ENCODE data around the gene DHTKD1. TPM values are rescaled to one million over a fixed set of nuclear protein-coding genes. Genes with fewer than 3 reads are reported as not detected.
"Not testable (repeated sequence)": the region's sequence is repeated elsewhere in the genome, so short reads cannot be mapped to it uniquely, and the experiment has no call there.

The DHTKD1 gene
- total RNA-seq, 1 experiment from 2014 or later = 8.1 TPM

DNA sequence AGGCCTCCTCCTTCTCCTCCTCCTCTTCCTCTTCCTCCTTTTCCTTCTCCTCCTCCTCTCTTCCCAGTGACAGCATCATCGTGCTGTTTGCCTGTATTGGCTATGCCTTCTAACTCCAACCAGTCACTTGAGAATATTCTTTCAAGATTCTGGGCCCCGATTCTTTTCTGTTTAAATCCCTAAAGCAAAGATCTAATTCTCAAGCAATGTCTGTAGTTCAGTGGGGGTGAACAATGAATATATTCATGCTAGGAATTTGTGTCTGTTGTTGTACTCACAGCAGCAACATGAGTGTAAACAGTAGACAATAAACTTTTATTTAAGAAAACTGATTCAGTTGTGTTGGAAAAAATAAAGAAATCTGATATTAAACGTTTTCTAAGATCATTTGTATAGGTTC is 96.3 kb downstream of the DHTKD1 start:
- Histone ChIP-seq H4K20me1 (ENCODE audit: low read length) (no peaks in the 10 kb centered on the region), H3K9me3 (ENCODE audit: low read length) (no peaks in the 10 kb centered on the region), H3K27ac (ENCODE audit: low read length) (no peak overlapping the region), H3K36me3 (ENCODE audit: low read depth, low read length) (no peaks in the 10 kb centered on the region; the same call in 1 of the 2 replicates), H2AFZ (ENCODE audit: low read length) (no peak overlapping the region), H3K4me1 (ENCODE audit: insufficient read depth, low read length) (no peaks in the 10 kb centered on the region), H3K27me3 (ENCODE audit: low read length) (no peaks in the 10 kb centered on the region), H3K4me2 (ENCODE audit: low read length) (no peak overlapping the region), H3F3A (ENCODE audit: low read length, unreplicated experiment) (no peaks in the 10 kb centered on the region), H3K9me2 (replicated peaks; ENCODE audit: low read length) (no peaks in the 10 kb centered on the region), H3K4me3 (ENCODE audit: low read length) (no peak overlapping the region), H3K79me2 (ENCODE audit: low read length) (no peaks in the 10 kb centered on the region), H3K9ac (ENCODE audit: low read length) (no peak overlapping the region)
- intact Hi-C loops (cut with micrococcal nuclease) = no loop called here
- ChIA-PET CTCF (no interaction called here), POLR2A (ENCODE audit: unreplicated experiment) (no interaction called here)
- no TSS peak for BruUV-seq (replicated peaks)
- no peak for ATAC-seq
- no peak for DNase-seq
- TF ChIP-seq, protein P1, sequence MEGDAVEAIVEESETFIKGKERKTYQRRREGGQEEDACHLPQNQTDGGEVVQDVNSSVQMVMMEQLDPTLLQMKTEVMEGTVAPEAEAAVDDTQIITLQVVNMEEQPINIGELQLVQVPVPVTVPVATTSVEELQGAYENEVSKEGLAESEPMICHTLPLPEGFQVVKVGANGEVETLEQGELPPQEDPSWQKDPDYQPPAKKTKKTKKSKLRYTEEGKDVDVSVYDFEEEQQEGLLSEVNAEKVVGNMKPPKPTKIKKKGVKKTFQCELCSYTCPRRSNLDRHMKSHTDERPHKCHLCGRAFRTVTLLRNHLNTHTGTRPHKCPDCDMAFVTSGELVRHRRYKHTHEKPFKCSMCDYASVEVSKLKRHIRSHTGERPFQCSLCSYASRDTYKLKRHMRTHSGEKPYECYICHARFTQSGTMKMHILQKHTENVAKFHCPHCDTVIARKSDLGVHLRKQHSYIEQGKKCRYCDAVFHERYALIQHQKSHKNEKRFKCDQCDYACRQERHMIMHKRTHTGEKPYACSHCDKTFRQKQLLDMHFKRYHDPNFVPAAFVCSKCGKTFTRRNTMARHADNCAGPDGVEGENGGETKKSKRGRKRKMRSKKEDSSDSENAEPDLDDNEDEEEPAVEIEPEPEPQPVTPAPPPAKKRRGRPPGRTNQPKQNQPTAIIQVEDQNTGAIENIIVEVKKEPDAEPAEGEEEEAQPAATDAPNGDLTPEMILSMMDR (conservative IDR thresholded peaks at IDR 0.05; ENCODE audit: low read depth, low read length) = no peak

GRCh38 chr10:12165999-12166775 is 97.4 kb downstream of the DHTKD1 start:
- TF ChIP-seq EZH2 (IDR thresholded peaks at IDR 0.05; ENCODE audit: low read length, unreplicated experiment) (no peak), EZH2phosphoT487 (IDR thresholded peaks at IDR 0.05; ENCODE audit: borderline replicate concordance, low read length) (no peak)
- TF ChIP-seq, protein P1 (conservative IDR thresholded peaks at IDR 0.05; ENCODE audit: low read depth, low read length) = no peak
- H3K36me3 ChIP-seq (ENCODE audit: low read depth, low read length) = no peaks in the 10 kb centered on the region; the same call in 1 of the 2 replicates
- H3F3A ChIP-seq (ENCODE audit: low read length, unreplicated experiment) = no peaks in the 10 kb centered on the region

GRCh38 chr10:12171512-12171911 is 102.8 kb downstream of the DHTKD1 start:
- POLR2A ChIA-PET (ENCODE audit: unreplicated experiment); H3F3A ChIP-seq (ENCODE audit: low read length, unreplicated experiment); H3K9ac ChIP-seq (ENCODE audit: low read length); CTCF ChIA-PET; H3K4me2 ChIP-seq (ENCODE audit: low read length); H3K27me3 ChIP-seq (ENCODE audit: low read length); DNase-seq; H3K4me1 ChIP-seq (ENCODE audit: insufficient read depth, low read length); H3K9me3 ChIP-seq (ENCODE audit: low read length); H4K20me1 ChIP-seq (ENCODE audit: low read length); H3K9me2 ChIP-seq (replicated peaks; ENCODE audit: low read length); intact Hi-C loops (cut with micrococcal nuclease); ATAC-seq; BruUV-seq (replicated peaks); H3K27ac ChIP-seq (ENCODE audit: low read length); H3K79me2 ChIP-seq (ENCODE audit: low read length); H3K4me3 ChIP-seq (ENCODE audit: low read length); H3K36me3 ChIP-seq (ENCODE audit: low read depth, low read length); H2AFZ ChIP-seq (ENCODE audit: low read length): not testable (repeated sequence)

More at GRCh38 chr10:12165999-12166775, 97.4 kb downstream of the DHTKD1 start:
- no peaks in the 10 kb centered on the region for H3K79me2 ChIP-seq (ENCODE audit: low read length)
- no peaks in the 10 kb centered on the region for H3K9me3 ChIP-seq (ENCODE audit: low read length)
- H3K4me3 ChIP-seq (ENCODE audit: low read length) = no peak overlapping the region
- ChIA-PET CTCF (no interaction called here), POLR2A (ENCODE audit: unreplicated experiment) (no interaction called here)
- no peak overlapping the region for H3K27ac ChIP-seq (ENCODE audit: low read length)
- no peak overlapping the region for H3K9ac ChIP-seq (ENCODE audit: low read length)
- intact Hi-C loops (cut with micrococcal nuclease) = no loop called here
- no peak overlapping the region for H2AFZ ChIP-seq (ENCODE audit: low read length)
- H3K27me3 ChIP-seq (ENCODE audit: low read length) = no peaks in the 10 kb centered on the region
- H4K20me1 ChIP-seq (ENCODE audit: low read length) = no peaks in the 10 kb centered on the region
- no TSS peak for BruUV-seq (replicated peaks)
- ATAC-seq (no peak), DNase-seq (no peak)
- H3K4me2 ChIP-seq (ENCODE audit: low read length) = no peak overlapping the region
- no peaks in the 10 kb centered on the region for H3K9me2 ChIP-seq (replicated peaks; ENCODE audit: low read length)
- no peaks in the 10 kb centered on the region for H3K4me1 ChIP-seq (ENCODE audit: insufficient read depth, low read length)

Small RNA genes within 50 kb of the gene (microRNA-seq; reads per million reads assigned to microRNA genes)
- not detected for gene MIR548AK (ENCODE audit: unreplicated experiment)

Other genes with a start within 250 kb of the DHTKD1 start
- 52.5 and 66.0 TPM in 2 replicates for gene PROSER2, start 245.6 kb upstream of the DHTKD1 start, total RNA-seq (2014; rRNA removed)
- 10.4 and 12.0 TPM in 2 replicates for gene UPF2, start 26.1 kb upstream of the DHTKD1 start, total RNA-seq (2014; rRNA removed)
- 2.2 and 5.5 TPM in 2 replicates for gene SEC61A2, start 60.7 kb downstream of the DHTKD1 start, total RNA-seq (2014; rRNA removed)
- 39.3 and 57.0 TPM in 2 replicates for gene NUDT5, start 126.9 kb downstream of the DHTKD1 start, total RNA-seq (2014; rRNA removed)
- gene CDC123, start 127.2 kb downstream of the DHTKD1 start, total RNA-seq (2014; rRNA removed) = 74.2 and 110 TPM in 2 replicates